ENCODE measurements around the gene ADAMTS15. TPM values are rescaled to one million over a fixed set of nuclear protein-coding genes. Genes with fewer than 3 reads are reported as not detected.

ADAMTS15 gene
- total and polyA plus RNA-seq, 2 of the 4 experiments (the other 2 are of a cell fraction): 3.0 to 5.0 TPM

GRCh38 chr11:130405428-130405827 lies 43.0 kb upstream of the ADAMTS15 start:
- H4K91ac ChIP-seq (ENCODE audit: insufficient read depth, low read depth, low read length): no peak overlapping the region; the same call in 1 of the 2 replicates
- DNase-seq: no peak
- no peak overlapping the region for H3K27ac ChIP-seq (ENCODE audit: insufficient read depth, low read length)
- H2AK9ac ChIP-seq (replicated peaks; ENCODE audit: low read depth, low read length, poor library complexity): no peak overlapping the region
- 93% methylated on average over 6 of the region's 11 CpGs; no CpG with 5 or more reads in 1 of the 2 experiments for WGBS, 2 experiments (ENCODE audit: extremely low coverage in 2 of 2, insufficient read length in 1 of 2)
- H2AFZ ChIP-seq (replicated peaks; ENCODE audit: low read length, poor library complexity): no peak overlapping the region
- H3K79me1 ChIP-seq (ENCODE audit: low read depth in 1 of 2, low read length in 2 of 2): no peaks in the 10 kb centered on the region
- no peak overlapping the region; the same call in 1 of the 2 replicates for H3K18ac ChIP-seq (ENCODE audit: low read depth, low read length)
- no peaks in the 10 kb centered on the region for H3K9me3 ChIP-seq (ENCODE audit: control insufficient read depth, insufficient read depth, low read length)
- no peaks in the 10 kb centered on the region for H3K27me3 ChIP-seq (ENCODE audit: control insufficient read depth, insufficient read depth, low read length)
- H3K4ac ChIP-seq (ENCODE audit: low read depth, low read length): no peak overlapping the region
- no peak overlapping the region for H4K5ac ChIP-seq (ENCODE audit: low read depth, low read length)
- ChIA-PET POLR2A (ENCODE audit: unreplicated experiment) (no interaction called here), CTCF (no interaction called here)
- intact Hi-C loops (cut with micrococcal nuclease) (no loop called here), in situ Hi-C loops (cut with MboI; ENCODE audit: low sequenced_read_pairs) (loop anchor here (25.0 kb wide), 2 partner anchors 1482 to 1657 kb away; no protein-coding TSS in a partner anchor), dilution Hi-C loops (cut with HindIII; ENCODE audit: low sequenced_read_pairs, unreplicated experiment) (no loop called here)
- H3K4me2 ChIP-seq (ENCODE audit: low read depth, low read length): no peak overlapping the region
- H3K36me3 ChIP-seq (ENCODE audit: control insufficient read depth, insufficient read depth, low read length): peaks cover 5% of the 10 kb centered on the region; the same call in 1 of the 2 replicates
- H2BK20ac ChIP-seq (ENCODE audit: low read depth, low read length): 0 out of 2 replicates have a peak overlapping the region, but pooled peaks have one; percentile 14
- no TSS peak for BruUV-seq (replicated peaks)
- no peak overlapping the region for H4K8ac ChIP-seq (ENCODE audit: low read depth in 2 of 2, low read length in 2 of 2)
- H3K14ac ChIP-seq (replicated peaks; ENCODE audit: low read depth, low read length): no peak overlapping the region
- H3K56ac ChIP-seq (ENCODE audit: extremely low read depth, insufficient read depth, low read length): no peak overlapping the region
- peaks cover 30% of the 10 kb centered on the region for H3K9me1 ChIP-seq (ENCODE audit: insufficient read depth, low read length)
- H3K23ac ChIP-seq (ENCODE audit: low read depth, low read length): no peak overlapping the region
- peak overlapping the region; percentile 40 for H2AK5ac ChIP-seq (ENCODE audit: low read depth, low read length)
- no peak for ATAC-seq (ENCODE audit: low read depth)
- no peak overlapping the region for H2BK120ac ChIP-seq (ENCODE audit: low read depth, low read length)
- TF ChIP-seq USF2 (IDR thresholded peaks at IDR 0.05; ENCODE audit: low read depth, low read length) (no peak), MXI1 (IDR thresholded peaks at IDR 0.05; ENCODE audit: borderline replicate concordance, low read depth, low read length) (no peak), CHD1 (IDR thresholded peaks at IDR 0.05; ENCODE audit: low read depth, low read length) (no peak), SMC3 (IDR thresholded peaks at IDR 0.05; ENCODE audit: low read depth, low read length) (no peak), POLR2A (IDR thresholded peaks at IDR 0.05; ENCODE audit: low read depth, low read length) (no peak), ELK1 (IDR thresholded peaks at IDR 0.05; ENCODE audit: borderline replicate concordance, low read depth, low read length) (no peak), MAFK (IDR thresholded peaks at IDR 0.05; ENCODE audit: low read depth, low read length) (no peak), RAD21 (IDR thresholded peaks at IDR 0.05; ENCODE audit: low read length) (no peak), FOS (IDR thresholded peaks at IDR 0.05; ENCODE audit: low read depth, low read length) (no peak), RFX5 (IDR thresholded peaks at IDR 0.05; ENCODE audit: low read depth, low read length) (no peak), MAZ (IDR thresholded peaks at IDR 0.05; ENCODE audit: borderline replicate concordance, low read depth, low read length) (no peak), BHLHE40 (IDR thresholded peaks at IDR 0.05; ENCODE audit: low read depth, low read length) (no peak), RCOR1 (IDR thresholded peaks at IDR 0.05; ENCODE audit: insufficient replicate concordance, low read length) (no peak), CEBPB (IDR thresholded peaks at IDR 0.05; ENCODE audit: low read depth, low read length) (no peak), NFE2L2 (IDR thresholded peaks at IDR 0.05; ENCODE audit: low read depth, low read length) (no peak), CTCF (conservative IDR thresholded peaks at IDR 0.05; ENCODE audit: low read depth, low read length) (no peak)
- H3K9ac ChIP-seq (ENCODE audit: low read depth, low read length): no peak overlapping the region
- no peak overlapping the region for H2BK15ac ChIP-seq (ENCODE audit: low read depth, low read length)
- H3K4me1 ChIP-seq (ENCODE audit: control insufficient read depth, insufficient read depth, low read length): peaks cover 31% of the 10 kb centered on the region
- H2BK5ac ChIP-seq (ENCODE audit: low read depth, low read length, poor library complexity, severe bottlenecking): no peak overlapping the region
- peaks cover 5% of the 10 kb centered on the region; the same call in 1 of the 2 replicates for H4K20me1 ChIP-seq (ENCODE audit: insufficient read depth, low read length)
- H3K4me3 ChIP-seq (ENCODE audit: insufficient read depth, low read depth, low read length): no peak overlapping the region

All from IMR-90 (cell line).